Adrenal gland (tissue), 12 donors: ENCODE results near the gene ZNF439. TPM values are rescaled to one million over a fixed set of nuclear protein-coding genes. Genes with fewer than 3 reads are reported as not detected.
"Not testable (repeated sequence)": the region's sequence is repeated elsewhere in the genome, so short reads cannot be mapped to it uniquely, and the experiment has no call there.

Experiments used
- DNase-seq, 7 donors: peaks; one replicate each; pipeline ENCODE4 v3.0.0-alpha.2; 2019 to 2020
- H3K27ac ChIP-seq, 5 donors: fragments of 200-600 bp; sonication (generic) in 4 of 5; 1 replicate in 3 of 5; 2 replicates in 2 of 5; pipeline versions ENCODE4 v1.5.1 to v1.8.0; 2016 to 2020; ENCODE audit warnings: mild to moderate bottlenecking in 1 of 5
- H3K27me3 ChIP-seq: fragments of 200-600 bp; 2 replicates; pipeline ENCODE4 v1.8.0; 2021
- H3K36me3 ChIP-seq, 2 donors: fragments of 200-600 bp; replicated peaks in 1 of 2; 1 replicate in 1 of 2; 2 replicates in 1 of 2; pipeline versions ENCODE4 v1.5.1 to v1.8.0; 2018 to 2022
- H3K4me1 ChIP-seq, 2 donors: fragments of 200-600 bp; replicated peaks in 1 of 2; 1 replicate in 1 of 2; 2 replicates in 1 of 2; pipeline versions ENCODE4 v1.5.1 to v1.8.0; 2018 to 2021
- H3K4me3 ChIP-seq, 4 donors: fragments of 200-600 bp; sonication (generic) in 3 of 4; one replicate each; pipeline ENCODE4 v1.5.1; 2016 to 2018
- H3K9me3 ChIP-seq, 3 donors: fragments of 200-600 bp; sonication (generic) in 1 of 3; replicated peaks in 1 of 3; 1 replicate in 2 of 3; 2 replicates in 1 of 3; pipeline versions ENCODE4 v1.5.1 to v1.8.0; 2016 to 2021
- CTCF ChIP-seq, 6 experiments: fragments of 450-650 bp in 4 of 6; fragments of 200-600 bp in 2 of 6; sonication (generic) in 1 of 6; IDR thresholded peaks; 1 replicate in 5 of 6; 2 replicates in 1 of 6; pipeline versions ENCODE4 v1.5.1 to v1.8.0; 2016 to 2021; ENCODE audit warnings: antibody characterized with exemption in 6 of 6, mild to moderate bottlenecking in 2 of 6, moderate library complexity in 1 of 6
- POLR2A ChIP-seq, 2 donors: fragments of 450-650 bp; IDR thresholded peaks; one replicate each; pipeline ENCODE4 v1.6.1; 2017; ENCODE audit warnings: antibody characterized with exemption in 2 of 2, mild to moderate bottlenecking in 2 of 2, moderate library complexity in 1 of 2
- WGBS, 4 donors: extraction: QIAGEN DNeasy Blood & Tissue Kit in 2 of 4; methylation state at CpG; one replicate each; pipeline versions ENCODE4 v1.1.5 to v1.1.7; 2013 to 2017; 5-methylcytosine and 5-hydroxymethylcytosine counted together
- intact Hi-C, 2 donors: fragments of 100-400 bp; cut with DNase I; formaldehyde crosslinking; loops; one replicate each; pipeline versions ENCODE4 v1.14.1 to v1.15.0; 2022 to 2023
- polyA plus RNA-seq, 3 donors: library from polyadenylated mRNA; stranded (reverse); fragments of 200-250 nt in 2 of 3; fragments of 350-450 nt in 1 of 3; fragmentation: Illumina TruSeq in 1 of 3; extraction: RNeasy Lipid Tissue Mini Kit (QIAGEN cat#74804) in 1 of 3; gene quantifications; one replicate each; pipeline ENCODE4 v1.2.3, GENCODE V29; 2013 to 2014
- total RNA-seq, 9 donors: library from RNA; depleted of rRNA in 4 of 9; stranded (reverse); fragments of >200 nt in 4 of 9; fragments of 120-200 nt in 1 of 9; fragmentation: NEBNext Ultra II Directional in 1 of 9; extraction: Animal tissue kit (Norgen Biotek cat#: 25700) in 1 of 9; gene quantifications; one replicate each; pipeline versions ENCODE4 v1.1.0 to v1.2.4, GENCODE V29; 2013 to 2023
- donor health status: healthy with polysubstance abuse.
- donor health status: Bipolar disorder and iron deficiency.
- donor health status: DM: yes; HTN: yes; CAD: no.
- donor health status: DM: no; HTN: no; CAD: no.
- donor health status: DM: no; HTN: no; CAD: no.
- donor health status: DM: yes; HTN: yes; CAD: no.

Gene ZNF439
- total and polyA plus RNA-seq, 12 donors, result 2.5 to 13.1 (median 5.8) TPM

- H3K4me3 ChIP-seq, result no peak overlapping the region
- 90 to 97% (median 96%) methylated on average over 5 of the region's 5 CpGs for WGBS, 4 donors
- TF ChIP-seq POLR2A (IDR thresholded peaks at IDR 0.05) (no peak), CTCF (IDR thresholded peaks at IDR 0.05) (no peak)
- no peak for DNase-seq
- H3K27me3 ChIP-seq, result no peaks in the 10 kb centered on the region
- H3K27ac ChIP-seq, result no peak overlapping the region
- no peaks in the 10 kb centered on the region for H3K36me3 ChIP-seq
- intact Hi-C loops, result no loop called here
- no peaks in the 10 kb centered on the region for H3K9me3 ChIP-seq
- H3K4me1 ChIP-seq, result peaks cover 3 to 9% of the 10 kb centered on the region in 2 donors
Observed at GRCh38 chr19:11890634-11891033, 42.1 kb downstream of the ZNF439 start.

GRCh38 chr19:11894851-11895250 lies 46.3 kb downstream of the ZNF439 start:
- H3K27ac ChIP-seq, result no peak overlapping the region
- H3K27me3 ChIP-seq, result no peaks in the 10 kb centered on the region
- no peaks in the 10 kb centered on the region for H3K4me1 ChIP-seq
- no peak overlapping the region for H3K4me3 ChIP-seq
- TF ChIP-seq POLR2A (IDR thresholded peaks at IDR 0.05) (no peak), CTCF (IDR thresholded peaks at IDR 0.05) (no peak)
- H3K9me3 ChIP-seq, result peaks cover 0 to 4% (median 0%) of the 10 kb centered on the region in 3 donors
- no peak for DNase-seq
- intact Hi-C loops, result no loop called here
- H3K36me3 ChIP-seq, result no peaks in the 10 kb centered on the region
- whole genome bisulfite sequencing, 4 donors, result 95 to 99% (median 98%) methylated on average over 6 of the region's 6 CpGs

- 87 to 97% (median 96%) methylated on average over 3 of the region's 3 CpGs for WGBS, 4 donors
- peaks cover 12 to 45% (median 24%) of the 10 kb centered on the region in 3 donors for H3K9me3 ChIP-seq
- TF ChIP-seq CTCF (IDR thresholded peaks at IDR 0.05), result no peak
- no peak for TF ChIP-seq POLR2A (IDR thresholded peaks at IDR 0.05)
- no peak overlapping the region for H3K27ac ChIP-seq
- H3K36me3 ChIP-seq, result peaks cover 4 to 22% of the 10 kb centered on the region in 2 donors
- DNase-seq, result no peak
- H3K4me3 ChIP-seq, result no peak overlapping the region
- no peaks in the 10 kb centered on the region for H3K27me3 ChIP-seq
- no peaks in the 10 kb centered on the region for H3K4me1 ChIP-seq
- intact Hi-C loops, result no loop called here
Observed at GRCh38 chr19:11902228-11902627, 53.7 kb downstream of the ZNF439 start.

GRCh38 chr19:11905928-11906327 lies 57.4 kb downstream of the ZNF439 start:
- Histone ChIP-seq H3K4me3 (peak overlapping the region in 1 of 4 donors; percentile 8), H3K9me3 (peaks cover 12 to 49% (median 28%) of the 10 kb centered on the region in 3 donors), H3K27ac (no peak overlapping the region), H3K36me3 (peaks cover 4 to 22% of the 10 kb centered on the region in 2 donors), H3K4me1 (no peaks in the 10 kb centered on the region), H3K27me3 (no peaks in the 10 kb centered on the region)
- 92 to 96% (median 95%) methylated on average over 3 of the region's 3 CpGs for WGBS, 4 donors
- TF ChIP-seq POLR2A (IDR thresholded peaks at IDR 0.05), result no peak
- no peak for TF ChIP-seq CTCF (IDR thresholded peaks at IDR 0.05)
- no peak for DNase-seq
- intact Hi-C loops, result no loop called here

- H3K4me3 ChIP-seq, H3K36me3 ChIP-seq, H3K27me3 ChIP-seq, H3K27ac ChIP-seq, H3K4me1 ChIP-seq, intact Hi-C loops, DNase-seq: not testable (repeated sequence)
- WGBS, 4 donors, result 91 to 97% (median 93%) methylated on average over 1 of the region's 1 CpG
- H3K9me3 ChIP-seq, result peaks cover 3 to 43% (median 3%) of the 10 kb centered on the region in 3 donors
Observed at GRCh38 chr19:11911937-11912336, 63.4 kb downstream of the ZNF439 start.

- H3K4me3 ChIP-seq, H3K36me3 ChIP-seq, DNase-seq, H3K27ac ChIP-seq, H3K4me1 ChIP-seq, intact Hi-C loops, H3K27me3 ChIP-seq: not testable (repeated sequence)
- peaks cover 0 to 33% (median 3%) of the 10 kb centered on the region in 3 donors for H3K9me3 ChIP-seq
- WGBS, 4 donors, result 93 to 100% (median 96%) methylated on average over 3 to 4 of the region's 4 CpGs
Observed at GRCh38 chr19:11914417-11915051, 66.0 kb downstream of the ZNF439 start.
